Measurements from ENCODE around the gene OTX2.

- TF ChIP-seq CTCF (IDR thresholded peaks at IDR 0.05): no peak
- no peak for TF ChIP-seq POLR2A (IDR thresholded peaks at IDR 0.05)
- no peak for TF ChIP-seq POLR2AphosphoS5 (IDR thresholded peaks at IDR 0.05)
Observed at GRCh38 chr14:56846970-56847930, 37.0 kb upstream of the OTX2 start.

Measured in suprapubic skin (tissue), 4 donors.